GM18499 (cell line): ENCODE data around the gene TPPP2.

ENCODE experiments used
- ATAC-seq: cut with Tn5 transposase; IDR thresholded peaks from one replicate; pipeline ENCODE4 v1.9.1; 2021; ENCODE audit warnings: moderate number of reproducible peaks; ENCODE audit not compliant: insufficient read depth, unreplicated experiment

TPPP2 gene

GRCh38 chr14:21016413-21017190 lies 13.4 kb upstream of the TPPP2 start:
- ATAC-seq, result no peak

GRCh38 chr14:21017528-21018245 lies 12.3 kb upstream of the TPPP2 start:
- ATAC-seq, result no peak

- no peak for ATAC-seq
Measured at GRCh38 chr14:21018286-21018685, 11.7 kb upstream of the TPPP2 start.

GRCh38 chr14:21018781-21019180 lies 11.2 kb upstream of the TPPP2 start:
- ATAC-seq, result no peak

GRCh38 chr14:21019366-21019765 lies 10.7 kb upstream of the TPPP2 start:
- ATAC-seq, result no peak

- no peak for ATAC-seq
Measured at GRCh38 chr14:21020977-21021545, 9.0 kb upstream of the TPPP2 start.

GRCh38 chr14:21022686-21023085 lies 7.3 kb upstream of the TPPP2 start:
- no peak for ATAC-seq

- no peak for ATAC-seq
Measured at GRCh38 chr14:21023174-21023573, 6.8 kb upstream of the TPPP2 start.

- ATAC-seq, result no peak
Measured at GRCh38 chr14:21023817-21024584, 6.0 kb upstream of the TPPP2 start.

- no peak for ATAC-seq
Measured at GRCh38 chr14:21024585-21025370, 5.2 kb upstream of the TPPP2 start, which contains the start of gene NDRG2. Gene NDRG2 (minus strand): TSS chr14:21025061. CDS start chr14:21023315, 1,746 bp downstream.

- ATAC-seq, result no peak
Measured at GRCh38 chr14:21025371-21026273, 4.4 kb upstream of the TPPP2 start.

GRCh38 chr14:21026274-21026987 lies 3.6 kb upstream of the TPPP2 start:
- ATAC-seq, result no peak

GRCh38 chr14:21026988-21027315 lies 3.1 kb upstream of the TPPP2 start:
- ATAC-seq, result no peak

GRCh38 chr14:21030531-21030930 lies 514 bp downstream of the TPPP2 start:
- ATAC-seq, result no peak

- ATAC-seq, result no peak
Measured at GRCh38 chr14:21032326-21033132, 2.5 kb downstream of the TPPP2 start.

- no peak for ATAC-seq
Measured at GRCh38 chr14:21033133-21033698, 3.2 kb downstream of the TPPP2 start.

GRCh38 chr14:21034707-21035106 lies 4.7 kb downstream of the TPPP2 start, which contains the start of gene RNASE13:
Gene RNASE13 (minus strand): TSS chr14:21034807. CDS start chr14:21034288, 519 bp downstream.
- no peak for ATAC-seq
